WTC11 (cell line): Measurements from ENCODE around the gene HMCES.

Source experiments
- CTCF ChIP-seq: fragments of 200-600 bp; IDR thresholded peaks from 2 replicates; pipeline ENCODE4 v1.8.0; 2022; ENCODE audit warnings: antibody characterized with exemption
- JUN ChIP-seq: sonication (generic); formaldehyde crosslinking; IDR thresholded peaks from 2 replicates; pipeline ENCODE4 v1.8.0; 2023; ENCODE audit warnings: mild to moderate bottlenecking, missing genetic modification reagents
- PRDM15 ChIP-seq: sonication (generic); formaldehyde crosslinking; IDR thresholded peaks from 2 replicates; pipeline ENCODE4 v1.8.0; 2022; ENCODE audit warnings: missing genetic modification reagents

GRCh38 chr3:129245141-129245540 lies 33.5 kb upstream of the HMCES start:
- no peak for TF ChIP-seq PRDM15 (CRISPR knock-in tag)
- TF ChIP-seq JUN (CRISPR knock-in tag): no peak
- no peak for TF ChIP-seq CTCF
